GM18499 (cell line): ENCODE data around the gene CRX.
"Not testable (repeated sequence)": the region's sequence is repeated elsewhere in the genome, so short reads cannot be mapped to it uniquely, and the experiment has no call there.

Experiments
- ATAC-seq: cut with Tn5 transposase; IDR thresholded peaks from one replicate; pipeline ENCODE4 v1.9.1; 2021; ENCODE audit warnings: moderate number of reproducible peaks; ENCODE audit not compliant: insufficient read depth, unreplicated experiment

CRX gene

DNA sequence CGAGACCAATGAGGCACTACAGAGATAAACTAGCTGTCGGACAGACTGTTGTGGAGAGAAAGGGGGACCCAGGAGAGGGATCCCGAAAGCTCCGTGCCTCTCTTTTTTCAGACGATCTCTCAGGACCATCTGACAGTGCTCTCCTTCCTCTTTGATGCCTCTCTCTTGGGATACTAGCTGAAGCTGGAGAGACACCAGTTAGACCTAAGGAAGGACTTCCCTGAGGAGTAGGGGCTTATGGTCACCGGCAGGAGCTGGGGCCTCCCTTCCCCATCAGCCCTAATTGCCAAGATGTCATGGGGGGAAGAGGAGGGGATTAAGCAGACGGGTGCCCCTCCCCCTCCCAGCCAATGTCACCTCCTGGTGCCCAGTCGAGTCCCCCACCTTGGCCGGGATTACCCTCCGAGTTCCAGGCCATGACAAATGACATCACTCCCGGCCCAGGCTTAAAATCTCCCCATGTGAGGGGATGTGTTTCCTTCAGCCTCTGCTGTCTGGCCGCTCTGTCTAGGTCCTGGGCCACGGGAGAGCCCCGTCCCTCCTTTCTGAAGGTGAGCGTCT is at the start of gene CRX:
Gene CRX, plus strand, starts transcription at position 478 of the 561 bp plus-strand sequence. CDS start 12,507 bp downstream, outside the sequence.
- ATAC-seq = no peak

DNA sequence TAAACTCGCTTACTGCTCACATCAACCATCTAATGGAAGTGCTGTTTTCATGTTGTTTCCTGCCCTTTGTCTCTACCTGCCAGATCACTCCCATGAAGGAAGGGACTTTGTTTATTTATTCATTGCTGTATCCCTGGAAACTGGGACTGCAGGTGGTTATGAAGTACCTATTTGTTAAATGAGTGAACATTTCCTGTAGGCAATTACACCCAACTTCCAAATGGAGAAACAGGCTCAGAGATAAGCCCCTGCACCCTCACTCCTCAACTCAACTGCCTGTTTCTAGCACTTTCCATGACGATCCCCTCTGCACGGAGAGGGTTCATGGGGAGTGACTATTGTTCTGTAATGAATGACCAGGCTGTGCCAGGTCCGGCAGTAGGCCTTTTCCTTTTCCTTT is 45.2 kb upstream of the CRX start:
- ATAC-seq = no peak

DNA sequence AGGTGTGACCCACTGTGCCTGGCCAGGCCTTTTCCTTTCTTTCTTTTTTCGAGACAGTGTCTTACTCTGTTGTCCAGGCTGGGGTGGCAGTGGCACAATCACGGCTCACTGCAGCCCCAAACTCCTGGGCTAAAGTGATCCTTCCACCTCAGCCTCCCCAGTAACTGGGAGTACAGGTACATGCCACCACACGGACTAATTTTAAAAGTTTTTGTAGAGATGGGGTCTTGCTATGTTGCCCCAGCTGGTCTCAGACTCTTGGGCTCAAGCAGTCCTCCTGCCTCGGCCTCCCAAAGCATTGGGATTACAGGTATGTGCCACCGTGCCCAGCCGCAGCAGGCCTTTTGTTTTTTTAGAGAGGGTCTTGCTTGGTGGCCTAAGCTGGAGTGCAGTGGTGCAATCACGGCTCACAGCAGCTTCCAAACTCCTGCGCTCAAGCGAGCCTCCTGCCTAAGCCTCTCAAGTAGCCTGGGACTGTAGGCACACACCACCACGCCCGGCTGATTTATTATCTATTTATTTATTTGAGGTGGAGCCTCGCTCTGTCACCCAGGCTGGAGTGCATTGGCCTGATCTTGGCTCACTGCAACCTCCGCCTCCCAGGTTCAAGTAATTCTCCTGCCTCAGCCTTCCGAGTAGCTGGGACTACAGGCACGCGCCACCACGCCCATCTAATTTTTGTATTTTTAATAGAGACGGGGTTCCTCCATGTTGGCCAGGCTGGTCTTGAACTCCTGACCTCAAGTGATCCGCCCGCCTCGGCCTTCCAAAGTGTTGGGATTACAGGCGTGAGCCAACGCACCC is 44.3 kb upstream of the CRX start:
- not testable (repeated sequence) for ATAC-seq

DNA sequence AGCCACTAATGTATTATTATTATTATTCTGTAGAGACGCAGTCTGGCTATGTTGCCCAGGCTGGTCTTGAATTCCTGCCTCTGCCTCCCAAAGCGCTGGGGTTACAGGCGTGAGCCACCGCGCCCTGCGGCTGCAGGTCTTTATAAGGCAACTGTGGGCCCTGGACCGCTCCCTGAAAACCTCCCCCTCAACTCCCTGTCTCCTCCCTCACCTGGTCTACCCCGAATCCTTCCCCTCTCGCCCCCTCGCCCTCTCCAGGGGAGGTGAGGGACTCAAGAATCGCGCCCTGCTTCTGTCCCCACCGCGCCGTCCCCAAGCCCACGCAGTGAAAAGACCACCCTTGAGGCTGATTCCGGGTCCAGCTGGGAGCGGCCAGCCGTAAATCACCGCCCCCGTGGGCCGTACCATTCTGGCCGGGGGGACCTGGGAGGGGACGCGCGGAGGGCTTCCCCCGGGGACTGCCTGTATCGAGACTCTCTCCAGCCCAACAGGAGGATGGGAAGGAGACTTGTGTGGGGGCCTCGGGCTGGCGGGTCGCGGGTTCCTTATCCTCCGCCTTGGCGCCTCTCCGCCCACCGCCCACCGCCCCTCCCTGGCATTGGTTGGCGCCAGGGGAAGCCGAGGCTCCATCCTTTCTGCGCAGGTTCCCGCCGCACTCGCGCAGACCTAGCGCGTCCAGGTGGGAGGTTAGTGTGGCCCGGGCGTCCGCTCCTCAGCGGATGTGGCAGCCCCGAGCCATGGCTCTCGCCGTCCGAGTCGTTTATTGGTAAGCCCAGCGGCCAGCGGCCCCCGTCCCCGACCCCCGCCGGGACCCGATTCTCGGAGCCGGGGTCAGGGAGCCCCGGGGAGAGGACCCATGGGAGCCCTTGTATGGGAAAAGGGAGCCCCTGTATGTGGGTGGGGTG is 43.4 kb upstream of the CRX start, which contains the start of gene SELENOW:
Gene SELENOW, plus strand, starts transcription at position 655 of the 905 bp plus-strand sequence. Its CDS starts 83 bp downstream, at position 738.
- no peak for ATAC-seq

DNA sequence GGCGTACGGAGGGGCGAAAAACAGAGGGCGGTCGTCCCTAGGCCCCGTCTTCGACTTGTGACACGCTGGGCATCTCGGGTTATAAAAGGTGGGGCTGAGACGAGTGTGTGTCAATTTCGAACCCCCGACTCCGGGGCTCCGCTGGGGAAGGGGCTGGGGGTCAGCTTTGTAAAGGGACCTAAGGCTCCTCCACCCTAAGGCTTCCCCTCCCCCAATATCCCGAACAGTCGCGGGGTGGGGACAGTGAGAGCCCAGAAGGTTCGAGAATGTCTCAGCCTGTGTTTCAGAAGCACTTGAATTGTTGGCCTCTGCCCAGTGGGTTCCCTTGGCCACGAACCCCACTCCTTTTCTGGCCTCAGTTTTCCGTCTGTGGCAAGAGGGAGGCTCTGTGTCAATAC is 42.8 kb upstream of the CRX start:
- ATAC-seq = no peak

DNA sequence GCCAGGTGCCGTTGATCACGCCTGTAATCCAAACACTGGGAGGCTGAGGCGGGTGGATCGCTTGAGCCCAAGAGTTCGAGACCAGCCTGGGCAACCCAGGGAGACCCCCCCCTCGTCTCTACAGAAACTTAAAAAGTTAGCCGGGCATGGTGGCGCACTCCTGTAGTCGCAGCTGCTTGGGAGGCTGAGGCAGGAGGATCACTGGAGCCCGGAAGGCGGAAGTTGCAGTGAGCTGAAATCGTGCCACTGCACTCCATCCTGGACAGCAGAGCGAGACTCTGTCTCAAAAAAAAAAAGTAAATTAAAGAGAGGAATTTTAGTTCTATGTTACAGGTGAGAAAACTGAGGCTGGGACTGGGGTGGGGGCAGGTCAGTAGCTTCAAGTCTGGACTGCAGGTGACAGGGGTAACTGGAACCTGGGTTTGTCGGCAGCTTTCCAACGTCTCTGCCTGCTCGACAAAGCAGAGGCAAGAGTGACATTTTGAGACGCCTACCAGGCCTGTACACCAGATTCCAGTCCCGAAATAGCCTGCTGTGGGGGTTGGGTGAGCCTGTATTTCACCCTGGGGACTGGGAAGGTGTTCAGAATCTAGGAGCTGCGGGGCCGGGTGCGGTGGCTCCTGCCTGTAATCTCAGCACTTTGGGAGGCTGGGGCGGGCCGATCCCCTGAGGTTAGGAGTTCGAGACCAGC is 42.1 kb upstream of the CRX start:
- ATAC-seq = no peak

DNA sequence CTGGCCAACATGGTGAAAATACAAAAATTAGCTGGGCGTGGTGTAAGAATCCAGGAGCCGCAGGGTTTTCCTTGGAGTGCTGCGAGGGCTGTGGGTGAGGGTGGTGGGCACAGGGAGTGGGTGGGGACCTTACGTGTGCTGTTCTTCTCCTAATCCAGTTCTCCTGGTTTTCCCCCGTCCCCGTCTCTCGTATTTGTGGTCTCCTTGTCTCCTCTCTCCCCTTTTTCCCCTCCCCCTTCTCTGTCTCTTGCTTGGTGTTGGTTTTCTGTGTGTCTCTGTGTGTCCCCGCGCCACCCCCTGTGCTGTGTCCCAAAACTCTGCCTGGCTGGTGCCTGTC is 41.6 kb upstream of the CRX start:
- ATAC-seq = no peak

DNA sequence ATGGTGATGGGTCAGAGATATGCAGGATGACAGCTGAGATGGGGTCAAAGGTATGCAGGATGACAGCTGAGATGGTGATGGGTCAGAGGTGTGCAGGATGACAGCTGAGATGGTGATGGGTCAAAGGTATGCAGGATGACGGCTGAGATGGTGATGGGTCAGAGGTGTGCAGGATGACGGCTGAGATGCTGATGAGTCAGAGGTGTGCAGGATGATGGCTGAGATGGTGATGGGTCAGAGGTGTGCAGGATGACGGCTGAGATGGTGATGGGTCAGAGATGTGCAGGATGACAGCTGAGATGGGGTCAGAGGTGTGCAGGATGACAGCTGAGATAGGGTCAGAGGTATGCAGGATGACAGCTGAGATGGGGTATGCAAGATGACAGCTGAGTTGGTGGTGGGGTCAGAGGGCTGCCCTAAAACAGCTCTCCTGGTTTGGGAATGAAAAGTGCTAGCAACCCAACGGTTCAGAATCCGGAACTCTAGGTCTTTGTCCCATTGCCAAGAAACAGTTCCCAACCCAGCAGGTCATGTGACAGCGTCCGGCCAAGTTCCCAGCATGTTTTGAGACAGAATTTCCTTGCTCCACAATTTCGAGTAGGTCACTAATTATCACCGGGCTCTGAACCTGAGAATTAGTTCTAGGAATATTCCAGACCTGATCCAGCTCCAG is 40.0 kb upstream of the CRX start:
- ATAC-seq = no peak

DNA sequence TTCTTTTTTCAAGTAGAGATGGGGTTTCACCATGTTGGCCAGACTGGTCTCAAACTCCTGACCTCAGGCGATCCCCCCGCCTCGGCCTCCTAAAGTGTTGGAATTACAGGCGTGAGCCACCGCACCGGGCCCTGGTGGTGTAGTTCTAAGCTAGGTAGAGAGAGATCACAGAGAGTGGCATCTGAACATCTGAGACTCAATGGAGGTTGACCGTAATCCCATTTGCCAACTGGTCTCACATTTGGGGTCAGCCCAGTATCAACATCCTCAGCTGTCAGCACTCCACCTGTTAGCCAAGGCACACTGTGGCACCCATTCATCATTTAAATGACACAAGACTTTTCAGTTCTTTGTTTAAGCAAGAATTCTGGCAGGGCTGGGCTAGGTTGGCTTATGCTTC is 35.2 kb upstream of the CRX start:
- no peak for ATAC-seq

DNA sequence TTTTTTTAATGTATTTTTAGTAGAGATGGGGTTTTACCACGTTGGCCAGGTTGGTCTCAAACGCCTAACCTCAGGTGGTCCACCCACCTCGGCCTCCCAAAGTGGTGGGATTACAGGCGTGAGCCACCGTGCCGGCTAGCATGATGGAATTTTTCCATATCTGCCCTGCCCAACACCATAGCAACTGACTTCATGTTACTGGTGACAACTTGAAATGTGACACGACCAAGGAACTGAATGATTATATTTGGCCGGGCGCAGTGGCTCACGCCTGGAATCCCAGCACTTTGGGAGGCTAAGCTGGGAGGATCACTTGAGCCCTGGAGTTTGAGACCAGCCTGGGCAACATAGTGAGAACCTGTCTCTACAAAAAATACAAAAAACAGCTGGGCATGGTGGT is 34.4 kb upstream of the CRX start:
- not testable (repeated sequence) for ATAC-seq

DNA sequence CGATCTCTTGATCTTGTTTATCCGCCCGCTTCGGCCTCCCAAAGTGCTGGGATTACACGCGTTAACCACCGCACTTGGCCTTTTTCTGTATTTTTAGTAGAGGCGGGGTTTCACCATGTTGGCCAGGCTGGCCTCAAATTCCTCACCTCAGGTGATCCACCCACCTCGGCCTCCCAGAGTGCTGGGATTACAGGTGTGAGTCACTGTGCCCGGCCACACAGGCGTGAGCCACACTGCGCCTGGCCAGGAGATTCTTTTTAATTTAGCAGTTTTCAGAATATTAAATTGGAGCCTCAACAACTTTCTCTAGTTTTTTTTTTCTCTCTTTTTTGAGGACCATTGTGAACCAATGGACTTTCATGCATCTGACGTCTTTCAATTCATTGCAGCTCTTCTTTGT is 31.9 kb upstream of the CRX start:
- not testable (repeated sequence) for ATAC-seq

DNA sequence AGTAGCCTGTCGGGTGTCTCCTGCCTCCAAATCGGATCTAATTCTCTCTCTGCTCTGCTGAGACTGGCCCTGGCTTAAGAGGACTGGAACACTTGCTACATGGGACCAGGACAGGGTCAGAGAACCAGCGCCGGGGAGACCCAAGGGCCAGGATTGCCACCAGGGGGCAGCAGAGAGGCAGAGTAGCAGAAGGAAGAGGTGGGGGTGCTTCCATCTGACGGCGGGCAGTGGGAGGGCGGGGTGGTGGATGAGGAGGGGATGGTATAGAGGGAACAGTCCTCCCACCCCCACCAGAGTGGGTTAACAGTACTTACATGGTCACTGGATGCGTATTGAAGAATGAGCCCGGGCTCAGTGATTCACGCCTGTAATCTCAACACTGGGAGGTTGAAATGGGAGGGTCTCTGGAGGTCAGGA is 31.3 kb upstream of the CRX start:
- ATAC-seq = no peak

DNA sequence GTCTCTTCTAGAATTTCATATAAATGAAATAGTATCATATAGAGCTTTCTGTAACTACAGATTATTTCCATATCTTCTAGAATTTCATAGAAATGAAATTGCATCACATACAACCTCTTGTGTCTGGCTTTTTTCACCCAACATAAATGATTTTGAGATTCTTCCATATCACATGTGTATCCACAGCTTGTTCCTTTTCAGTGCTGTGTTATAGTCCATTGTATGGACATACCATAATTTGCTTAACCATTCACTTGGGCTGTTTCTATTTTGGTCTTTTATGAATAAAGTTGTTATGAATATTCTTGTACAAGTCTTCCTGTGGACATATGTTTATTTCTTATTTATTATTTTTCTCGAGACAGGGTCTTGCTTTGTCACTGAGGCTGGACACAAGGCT is 29.1 kb upstream of the CRX start:
- no peak for ATAC-seq

DNA sequence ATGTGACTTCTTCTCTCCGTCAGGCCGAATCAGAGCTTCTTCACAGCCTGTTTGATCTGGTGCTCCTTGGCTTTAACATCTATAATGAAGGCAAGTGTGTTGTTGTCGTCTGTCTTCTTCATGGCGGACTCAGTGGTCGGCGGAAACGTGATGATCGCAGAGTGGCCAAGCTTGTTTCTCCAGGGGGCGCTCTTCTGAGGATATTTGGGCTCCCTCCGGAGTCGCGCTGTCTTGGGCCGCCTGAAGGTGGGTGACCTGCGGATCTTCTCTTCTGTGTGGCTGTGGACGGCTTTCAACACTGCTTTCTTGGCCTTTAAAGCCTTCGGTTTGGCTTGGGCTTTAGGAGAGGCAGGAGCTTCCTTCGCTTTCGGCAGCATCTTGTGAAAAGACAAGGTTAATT is 27.2 kb upstream of the CRX start:
- ATAC-seq = no peak

DNA sequence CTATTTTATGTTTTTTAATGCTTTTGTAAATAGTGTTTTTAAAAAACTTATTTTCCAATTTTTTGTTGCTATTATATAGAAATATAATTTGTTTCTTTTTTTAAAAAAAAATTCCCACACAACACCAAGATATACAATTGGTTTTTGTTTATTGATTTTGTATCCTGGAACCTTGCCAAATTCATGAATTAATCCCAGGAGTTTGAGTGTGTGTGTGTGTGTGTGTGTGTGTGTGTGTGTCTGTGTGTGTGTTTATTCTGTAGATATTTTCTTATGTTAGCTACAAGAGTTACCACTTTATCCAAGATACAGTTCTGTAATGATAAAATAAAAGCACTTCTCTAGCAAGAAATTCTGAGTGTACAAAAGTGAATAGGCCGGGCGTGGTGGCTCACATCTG is 25.0 kb upstream of the CRX start:
- ATAC-seq = no peak

DNA sequence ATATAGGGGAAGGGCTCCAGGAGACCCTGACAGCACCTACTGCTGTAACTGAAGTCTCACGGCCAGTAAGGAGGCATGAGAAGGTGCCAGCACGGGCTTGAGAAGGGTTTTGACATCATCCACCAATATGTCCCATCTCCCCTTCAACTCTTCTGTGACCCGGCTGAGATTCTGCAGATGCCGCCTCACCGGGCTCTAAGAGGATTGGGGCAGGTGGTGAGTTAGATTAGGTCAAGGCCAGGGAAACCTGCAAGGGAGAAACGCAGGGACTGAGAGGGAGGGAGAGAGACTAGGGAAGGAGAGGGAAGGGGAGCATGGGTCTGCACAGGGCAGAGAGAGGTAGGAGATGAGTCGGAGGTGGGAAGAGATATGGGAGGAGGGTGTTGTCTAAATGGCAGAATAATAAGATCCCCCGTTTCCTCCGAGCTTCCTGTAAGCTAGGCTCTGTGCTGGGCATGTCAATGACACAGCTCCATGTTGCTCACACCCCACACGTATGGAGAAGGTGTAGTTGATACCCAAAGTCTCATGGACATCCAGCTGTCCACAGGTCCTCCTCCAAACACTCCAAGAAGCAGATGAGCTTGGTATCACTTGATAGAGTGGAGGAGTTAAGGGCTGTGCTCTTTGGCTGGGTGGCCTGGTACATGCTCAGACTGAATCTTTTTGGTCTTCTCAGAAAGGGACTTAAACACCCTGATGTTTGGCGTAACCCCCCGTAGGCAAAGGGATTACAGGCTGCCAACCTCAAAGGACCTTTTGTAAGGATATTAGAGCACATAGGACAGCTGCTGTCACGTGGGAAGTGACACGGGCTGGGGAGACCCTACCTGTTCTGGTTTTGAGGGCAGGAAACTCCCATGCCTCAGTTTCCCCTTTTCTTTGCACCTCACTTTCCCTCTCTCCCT is 23.5 kb upstream of the CRX start:
- ATAC-seq = no peak

DNA sequence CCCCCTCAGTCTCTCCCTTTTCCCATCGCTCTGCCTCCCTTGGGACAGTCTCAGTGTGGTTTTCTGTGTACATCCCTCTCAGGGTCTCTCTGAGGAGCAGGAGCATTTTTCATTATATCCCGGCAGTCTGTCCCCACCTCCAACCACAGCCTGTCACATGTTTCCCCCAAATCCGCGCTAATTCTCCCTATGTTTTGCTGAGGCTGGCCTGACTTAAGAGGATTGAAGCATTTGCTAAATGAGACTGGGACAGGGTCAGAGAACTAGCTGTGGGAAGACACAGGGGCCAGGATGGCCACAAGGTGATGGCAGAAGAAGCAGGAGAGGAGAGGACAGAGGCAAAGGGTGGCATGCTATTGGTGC is 22.9 kb upstream of the CRX start:
- ATAC-seq = no peak

DNA sequence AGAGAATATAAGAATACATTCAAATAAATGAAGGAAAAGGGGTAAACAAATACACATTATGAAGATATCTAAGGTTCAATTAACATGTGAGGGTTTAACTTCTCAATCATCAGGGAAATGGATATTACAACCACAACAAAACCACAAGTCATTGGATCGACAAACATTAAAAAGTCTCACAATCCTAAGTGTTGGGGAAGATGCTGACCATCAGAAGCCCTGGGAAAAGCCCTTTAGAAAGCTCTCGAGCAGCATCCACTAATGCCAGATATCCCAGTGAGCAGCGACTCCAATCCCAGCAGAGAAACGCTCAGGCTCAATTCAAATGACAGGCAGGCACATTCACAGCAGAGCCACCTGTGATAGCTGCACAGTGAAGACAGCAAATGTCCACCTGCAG is 20.5 kb upstream of the CRX start:
- ATAC-seq = no peak

DNA sequence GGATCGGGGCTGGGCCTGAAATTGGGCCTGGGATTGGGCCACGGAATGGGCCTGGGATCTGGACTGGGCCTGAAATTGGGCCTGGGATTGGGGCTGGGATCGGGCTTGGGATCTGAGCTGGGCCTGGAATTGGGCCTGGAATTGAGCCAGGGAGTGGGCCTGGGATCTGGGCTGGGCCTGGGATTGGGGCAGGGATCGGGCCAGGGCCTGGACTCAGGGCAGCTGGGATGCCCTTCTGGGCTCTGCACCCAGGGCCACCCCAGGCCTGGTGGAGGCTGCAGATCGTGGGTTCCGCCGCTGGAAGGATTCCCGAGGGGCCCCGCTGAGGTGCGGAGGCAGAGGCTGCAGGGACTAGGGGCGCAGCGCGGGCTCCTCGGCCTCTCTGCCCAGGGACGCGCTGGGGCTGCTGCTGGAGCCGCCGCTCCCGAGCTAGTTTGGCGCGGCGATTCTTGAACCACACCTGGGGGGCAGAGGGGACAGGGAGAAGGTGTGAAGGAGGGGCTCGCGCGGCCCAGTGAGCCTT is 19.2 kb upstream of the CRX start:
- no peak for ATAC-seq
